KMS-11 (cell line): ENCODE results near the gene IFFO2.

ENCODE experiments used
- H2AFZ ChIP-seq: fragments of 200-600 bp; sonication (generic); 2 replicates; pipeline ENCODE4 v1.6.1; 2016; ENCODE audit warnings: antibody characterized with exemption, mixed run types, low read depth
- H3K27ac ChIP-seq: fragments of 200-600 bp; sonication (generic); 2 replicates; pipeline ENCODE4 v1.6.1; 2016; ENCODE audit warnings: mild to moderate bottlenecking, mixed run types
- H3K27me3 ChIP-seq: fragments of 200-600 bp; sonication (generic); 2 replicates; pipeline ENCODE4 v1.6.1; 2017; ENCODE audit warnings: mild to moderate bottlenecking, low read depth, mixed run types, moderate library complexity; ENCODE audit not compliant: insufficient read depth
- H3K36me3 ChIP-seq: fragments of 200-600 bp; sonication (generic); 2 replicates; pipeline ENCODE4 v1.6.1; 2017; ENCODE audit warnings: mild to moderate bottlenecking, mixed run types; ENCODE audit not compliant: insufficient read depth
- H3K4me1 ChIP-seq: fragments of 200-600 bp; sonication (generic); 2 replicates; pipeline ENCODE4 v1.6.1; 2016; ENCODE audit warnings: mild to moderate bottlenecking, low read depth, mixed run types; ENCODE audit not compliant: poor library complexity, severe bottlenecking
- H3K4me2 ChIP-seq: fragments of 200-600 bp; sonication (generic); 2 replicates; pipeline ENCODE4 v1.7.0; 2016; ENCODE audit warnings: mild to moderate bottlenecking, mixed run types
- H3K4me3 ChIP-seq: fragments of 200-600 bp; sonication (generic); IDR thresholded peaks from 2 replicates; pipeline ENCODE4 v1.6.1; 2017; ENCODE audit warnings: low read depth, low read length, mixed read lengths; ENCODE audit not compliant: insufficient read depth
- H3K79me2 ChIP-seq: fragments of 200-600 bp; sonication (generic); 2 replicates; pipeline ENCODE4 v1.6.1; 2016; ENCODE audit warnings: low read depth, mixed run types; ENCODE audit not compliant: insufficient read depth
- H3K9ac ChIP-seq: fragments of 200-600 bp; sonication (generic); 2 replicates; pipeline ENCODE4 v1.6.1; 2016; ENCODE audit warnings: mild to moderate bottlenecking, mixed run types
- H4K20me1 ChIP-seq: fragments of 200-600 bp; sonication (generic); 2 replicates; pipeline ENCODE4 v1.6.1; 2016; ENCODE audit warnings: mild to moderate bottlenecking, mixed run types; ENCODE audit not compliant: insufficient read depth
- TF ChIP-seq, protein P1 (sequence below): fragments of 200-600 bp; sonication (generic); conservative IDR thresholded peaks from 2 replicates; pipeline ENCODE4 v1.6.1; 2017; ENCODE audit warnings: low read depth, mild to moderate bottlenecking, antibody characterized with exemption, low read length, moderate library complexity, mixed read lengths

Gene IFFO2

DNA sequence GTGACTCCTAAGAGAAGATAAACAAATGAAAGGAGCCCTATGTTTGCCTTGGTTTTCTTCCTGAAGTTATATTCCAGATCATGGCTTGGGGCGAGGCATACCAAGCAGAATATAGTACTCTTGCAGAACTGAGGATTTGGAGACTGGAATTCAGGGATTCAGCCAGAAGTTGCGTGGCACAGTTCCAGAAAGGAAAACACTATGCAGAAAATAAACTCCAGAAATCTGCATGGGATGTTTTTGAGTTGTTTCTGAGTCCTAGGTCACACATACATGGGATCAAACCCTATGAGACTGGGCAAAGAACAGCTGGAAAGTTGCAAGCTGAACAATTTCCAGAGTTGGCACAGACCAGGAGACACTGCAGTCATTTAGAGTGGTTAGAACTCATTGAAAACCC lies 42.9 kb upstream of the IFFO2 start:
- no peak overlapping the region for H3K4me2 ChIP-seq
- no peaks in the 10 kb centered on the region for H3K79me2 ChIP-seq
- no peaks in the 10 kb centered on the region for H3K36me3 ChIP-seq
- no peaks in the 10 kb centered on the region for H3K4me1 ChIP-seq
- H3K27me3 ChIP-seq = peaks cover 29% of the 10 kb centered on the region
- H3K4me3 ChIP-seq = no peak overlapping the region
- no peak overlapping the region for H3K27ac ChIP-seq
- no peak overlapping the region for H3K9ac ChIP-seq
- TF ChIP-seq, protein P1, sequence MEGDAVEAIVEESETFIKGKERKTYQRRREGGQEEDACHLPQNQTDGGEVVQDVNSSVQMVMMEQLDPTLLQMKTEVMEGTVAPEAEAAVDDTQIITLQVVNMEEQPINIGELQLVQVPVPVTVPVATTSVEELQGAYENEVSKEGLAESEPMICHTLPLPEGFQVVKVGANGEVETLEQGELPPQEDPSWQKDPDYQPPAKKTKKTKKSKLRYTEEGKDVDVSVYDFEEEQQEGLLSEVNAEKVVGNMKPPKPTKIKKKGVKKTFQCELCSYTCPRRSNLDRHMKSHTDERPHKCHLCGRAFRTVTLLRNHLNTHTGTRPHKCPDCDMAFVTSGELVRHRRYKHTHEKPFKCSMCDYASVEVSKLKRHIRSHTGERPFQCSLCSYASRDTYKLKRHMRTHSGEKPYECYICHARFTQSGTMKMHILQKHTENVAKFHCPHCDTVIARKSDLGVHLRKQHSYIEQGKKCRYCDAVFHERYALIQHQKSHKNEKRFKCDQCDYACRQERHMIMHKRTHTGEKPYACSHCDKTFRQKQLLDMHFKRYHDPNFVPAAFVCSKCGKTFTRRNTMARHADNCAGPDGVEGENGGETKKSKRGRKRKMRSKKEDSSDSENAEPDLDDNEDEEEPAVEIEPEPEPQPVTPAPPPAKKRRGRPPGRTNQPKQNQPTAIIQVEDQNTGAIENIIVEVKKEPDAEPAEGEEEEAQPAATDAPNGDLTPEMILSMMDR = no peak
- no peaks in the 10 kb centered on the region for H4K20me1 ChIP-seq
- no peak overlapping the region for H2AFZ ChIP-seq

DNA sequence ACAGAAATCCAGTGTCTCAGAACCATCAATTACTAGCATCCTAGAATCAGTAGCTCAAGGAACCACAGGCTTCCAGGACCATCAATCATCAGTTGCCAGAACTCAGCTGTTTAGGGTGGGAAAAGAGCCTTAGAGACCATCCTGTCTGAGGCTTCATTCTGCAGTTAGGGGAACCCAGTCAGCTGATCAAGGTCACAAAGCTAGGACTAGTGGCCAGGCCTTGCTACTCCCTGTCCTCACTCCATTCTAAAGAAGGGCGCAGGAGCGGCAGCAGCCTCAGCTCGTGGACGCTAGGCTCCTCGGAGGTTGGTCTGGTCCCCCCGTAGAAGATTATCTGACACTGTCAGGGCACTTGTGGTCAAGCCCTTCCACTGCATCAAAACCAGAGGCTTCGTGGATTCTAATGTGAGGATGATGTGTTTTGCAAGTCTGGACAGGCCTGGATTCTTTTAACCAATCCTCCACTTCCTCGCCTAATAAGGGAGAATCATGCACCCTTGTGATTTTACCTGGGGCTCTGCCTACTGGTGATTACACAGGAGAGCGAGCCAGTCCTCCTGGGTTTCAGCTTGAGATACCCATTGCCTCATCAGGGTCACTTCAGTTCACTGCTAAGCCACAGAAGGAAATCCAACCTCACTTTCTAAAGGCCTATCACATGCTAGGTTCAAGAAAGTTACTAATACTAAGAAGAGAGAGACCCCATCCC lies 41.7 kb upstream of the IFFO2 start:
- H3K4me3 ChIP-seq = no peak overlapping the region
- TF ChIP-seq, protein P1 = no peak
- H3K4me2 ChIP-seq = no peak overlapping the region
- H3K79me2 ChIP-seq = no peaks in the 10 kb centered on the region
- H4K20me1 ChIP-seq = no peaks in the 10 kb centered on the region
- no peaks in the 10 kb centered on the region for H3K4me1 ChIP-seq
- no peak overlapping the region for H3K9ac ChIP-seq
- H3K36me3 ChIP-seq = no peaks in the 10 kb centered on the region
- H2AFZ ChIP-seq = no peak overlapping the region
- H3K27ac ChIP-seq = no peak overlapping the region
- H3K27me3 ChIP-seq = peaks cover 26% of the 10 kb centered on the region

DNA sequence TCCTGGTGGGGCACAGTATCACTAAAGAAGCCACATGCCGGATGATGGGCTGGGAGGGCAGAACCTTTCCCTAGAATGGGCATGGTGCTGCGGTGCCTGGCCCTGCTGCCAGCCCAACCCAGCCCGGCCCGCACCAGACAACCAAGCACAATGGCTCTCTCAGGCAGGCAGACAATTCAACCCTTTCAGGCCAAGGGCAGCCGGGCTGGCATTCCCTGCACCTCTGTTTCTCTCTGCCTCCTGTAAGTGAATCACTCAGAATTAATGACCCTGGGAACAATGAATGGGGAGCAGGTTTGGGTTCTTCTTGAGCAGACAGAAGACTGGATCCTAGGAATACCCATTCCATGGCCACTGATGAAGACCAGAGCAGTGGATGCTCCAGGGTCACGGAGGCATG lies 41.0 kb upstream of the IFFO2 start:
- Histone ChIP-seq H2AFZ (no peak overlapping the region), H3K4me3 (no peak overlapping the region), H3K27ac (no peak overlapping the region), H3K79me2 (no peaks in the 10 kb centered on the region), H3K36me3 (no peaks in the 10 kb centered on the region), H3K4me2 (no peak overlapping the region), H3K27me3 (peaks cover 26% of the 10 kb centered on the region), H3K4me1 (no peaks in the 10 kb centered on the region), H4K20me1 (no peaks in the 10 kb centered on the region), H3K9ac (no peak overlapping the region)
- TF ChIP-seq, protein P1 = no peak

DNA sequence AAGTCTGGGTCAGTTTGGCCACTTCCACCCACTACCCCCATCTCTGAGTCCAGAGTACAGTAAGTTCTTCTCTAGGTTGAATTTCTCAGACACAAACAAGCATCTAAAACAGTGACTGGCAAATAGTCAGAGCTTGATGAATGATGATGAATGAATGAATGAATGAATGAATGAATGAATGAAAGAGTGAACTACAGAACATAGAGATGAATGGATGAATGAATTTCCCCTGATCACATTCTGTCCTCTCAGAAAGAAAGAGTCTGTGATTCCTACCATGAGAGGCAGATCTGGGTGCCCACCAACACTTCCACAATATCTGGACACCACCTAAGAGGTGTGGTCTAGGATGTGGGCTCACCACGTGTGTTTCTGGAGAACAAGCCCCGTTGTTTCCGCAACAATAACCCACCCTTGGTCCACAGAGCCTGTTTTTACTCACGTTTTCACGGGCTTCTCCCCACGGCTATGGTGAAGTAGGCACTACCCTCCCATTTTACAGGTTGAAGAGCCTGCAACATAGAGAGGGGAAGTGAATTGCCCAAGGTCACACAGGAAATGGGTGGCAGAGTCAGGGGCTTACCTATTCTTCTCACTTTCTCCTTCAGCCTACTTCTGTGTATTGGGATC lies 40.2 kb upstream of the IFFO2 start:
- Histone ChIP-seq H3K4me2 (no peak overlapping the region), H3K4me1 (no peaks in the 10 kb centered on the region), H3K27ac (no peak overlapping the region), H3K9ac (no peak overlapping the region), H4K20me1 (no peaks in the 10 kb centered on the region), H2AFZ (no peak overlapping the region), H3K4me3 (no peak overlapping the region), H3K36me3 (no peaks in the 10 kb centered on the region), H3K79me2 (no peaks in the 10 kb centered on the region), H3K27me3 (peaks cover 23% of the 10 kb centered on the region)
- TF ChIP-seq, protein P1 = no peak
